Endothelial cell of umbilical vein (primary cell): ENCODE data around the gene MYDGF. TPM values are rescaled to one million over a fixed set of nuclear protein-coding genes. Genes with fewer than 3 reads are reported as not detected.

Experiments
- BruUV-seq: library from RNA; stranded (reverse); fragments of 400-500 nt; replicated peaks from 2 replicates; lab custom pipeline; 2021; lab: Mats Ljungman, UMichigan
- CTCF ChIA-PET: fragments of 300-600, 350-600 bp; sonication (Branson Sonifier 250); formaldehyde crosslinking; loops from one replicate; lab custom pipeline; 2021; ENCODE audit warnings: antibody characterized with exemption, inconsistent platforms; lab: Charles Lee
- POLR2A ChIA-PET: fragments of 300-600, 350-600 bp; sonication (Branson Sonifier 250); formaldehyde crosslinking; loops from one replicate; lab custom pipeline; 2021; ENCODE audit warnings: antibody characterized with exemption, inconsistent platforms; lab: Charles Lee
- DNase-seq: peaks from one replicate; pipeline ENCODE4 v3.0.0-alpha.2; 2011; ENCODE audit warnings: low read depth, low spot score
- FAIRE-seq: peaks from 2 replicates; lab custom pipeline; 2011; peaks lifted over from hg19 to GRCh38; lab: Jason Lieb, UNC
- H2AFZ ChIP-seq: 2 replicates; pipeline ENCODE4 v1.6.0; 2012; ENCODE audit warnings: low read depth, low read length, control low read depth, inconsistent platforms
- H3K27ac ChIP-seq: 2 replicates; pipeline ENCODE4 v1.5.1; 2011; ENCODE audit warnings: low read depth, mild to moderate bottlenecking, control low read depth, low read length, moderate library complexity; ENCODE audit not compliant: insufficient read depth
- H3K27me3 ChIP-seq, 2 experiments: 2 replicates each; pipeline versions ENCODE4 v1.6.0 to v1.6.1; 2011; ENCODE audit warnings: low read length in 2 of 2, mixed read lengths in 1 of 2; ENCODE audit not compliant: control insufficient read depth in 2 of 2, insufficient read depth in 2 of 2
- H3K36me3 ChIP-seq, 2 experiments: 2 replicates in 1 of 2; 3 replicates in 1 of 2; pipeline ENCODE4 v1.5.1; 2011; ENCODE audit warnings: low read length in 2 of 2, mild to moderate bottlenecking in 1 of 2, moderate library complexity in 1 of 2; ENCODE audit not compliant: control insufficient read depth in 2 of 2, insufficient read depth in 2 of 2; ENCODE audit errors: extremely low read depth in 1 of 2
- H3K4me1 ChIP-seq: 3 replicates; pipeline ENCODE4 v1.5.1; 2011; ENCODE audit warnings: mild to moderate bottlenecking, low read length; ENCODE audit not compliant: control insufficient read depth, insufficient read depth; ENCODE audit errors: extremely low read depth
- H3K4me2 ChIP-seq: 2 replicates; pipeline ENCODE4 v1.6.1; 2011; ENCODE audit warnings: low read length, control low read depth, mixed read lengths; ENCODE audit not compliant: insufficient read depth
- H3K4me3 ChIP-seq, 3 experiments: fragments of 200-600 bp in 1 of 3; sonication (generic), shearing (Covaris generic) in 1 of 3; replicated peaks in 1 of 3; 2 replicates each; pipeline ENCODE4 v1.5.1; 2011 to 2016; ENCODE audit warnings: control low read depth in 3 of 3, low read length in 3 of 3, mild to moderate bottlenecking in 2 of 3, inconsistent platforms in 1 of 3, low read depth in 1 of 3, moderate library complexity in 1 of 3; ENCODE audit not compliant: insufficient read depth in 1 of 3
- H3K79me2 ChIP-seq: 2 replicates; pipeline ENCODE4 v1.6.0; 2012; ENCODE audit warnings: low read length, inconsistent platforms; ENCODE audit not compliant: control insufficient read depth, insufficient read depth
- H3K9ac ChIP-seq: replicated peaks from 2 replicates; pipeline ENCODE3; 2011; ENCODE audit warnings: low read length, control low read depth; ENCODE audit not compliant: insufficient read depth; ENCODE audit errors: extremely low read depth
- H3K9me1 ChIP-seq: replicated peaks from 3 replicates; pipeline ENCODE4 v1.6.0; 2011; ENCODE audit warnings: mild to moderate bottlenecking, low read length; ENCODE audit not compliant: control insufficient read depth, insufficient read depth; ENCODE audit errors: extremely low read depth
- H3K9me3 ChIP-seq: replicated peaks from 2 replicates; pipeline ENCODE4 v1.5.1; 2012; ENCODE audit warnings: low read length, inconsistent platforms; ENCODE audit not compliant: control insufficient read depth, insufficient read depth
- H4K20me1 ChIP-seq: replicated peaks from 2 replicates; pipeline ENCODE3; 2011; ENCODE audit warnings: mild to moderate bottlenecking, low read length; ENCODE audit not compliant: control insufficient read depth, insufficient read depth; ENCODE audit errors: extremely low read depth
- EZH2 ChIP-seq: IDR thresholded peaks from 2 replicates; pipeline ENCODE4 v1.6.1; 2012; ENCODE audit warnings: borderline replicate concordance, low read depth, mild to moderate bottlenecking, moderate library complexity, low read length, inconsistent platforms; ENCODE audit not compliant: severe bottlenecking
- GATA2 ChIP-seq: IDR thresholded peaks from 2 replicates; pipeline ENCODE4 v1.7.0; 2011; ENCODE audit warnings: low read depth, mild to moderate bottlenecking, moderate library complexity, mixed read lengths, low read length; ENCODE audit not compliant: insufficient read length, insufficient read depth
- MYC ChIP-seq: IDR thresholded peaks from one replicate; pipeline ENCODE4 v1.6.1; 2011; ENCODE audit warnings: mild to moderate bottlenecking, low read depth, low read length
- dilution Hi-C: fragments of 300-500 bp; cut with MboI; formaldehyde crosslinking; loops from one replicate; pipeline ENCODE4 v1.15.0; 2019; ENCODE audit warnings: low sequenced_read_pairs; ENCODE audit not compliant: extremely low pct_ligation_motif_present
- intact Hi-C: fragments of 100-400 bp; cut with micrococcal nuclease; formaldehyde crosslinking; loops from one replicate; pipeline ENCODE4 v1.10.0; 2022
- polyA plus RNA-seq, 4 experiments: library from polyadenylated mRNA; depleted of rRNA in 3 of 4; stranded (reverse) in 3 of 4; unstranded in 1 of 4; fragments of >200 nt; gene quantifications; 2 replicates each; pipeline versions ENCODE4 v1.2.1 to v1.2.3, GENCODE V29; 2011 to 2012; ENCODE audit warnings: missing spikeins in 1 of 4
- total RNA-seq: library from RNA; stranded (reverse); gene quantifications from 2 replicates; pipeline ENCODE4 v1.2.3, GENCODE V29; 2021
- TF ChIP-seq, protein P1 (sequence below), 2 donors: IDR thresholded peaks; 1 replicate in 1 of 2; 2 replicates in 1 of 2; pipeline ENCODE4 v1.5.1; 2011; ENCODE audit warnings: low read length in 2 of 2, mild to moderate bottlenecking in 2 of 2, moderate library complexity in 2 of 2, control low read depth in 1 of 2, inconsistent platforms in 1 of 2, low read depth in 1 of 2; ENCODE audit not compliant: insufficient read depth in 1 of 2; ENCODE audit errors: extremely low read depth in 1 of 2
- TF ChIP-seq, protein P2 (sequence below): IDR thresholded peaks from 2 replicates; pipeline ENCODE4 v1.6.1; 2011; ENCODE audit not compliant: insufficient read depth, insufficient read length

The MYDGF gene
- total and polyA plus RNA-seq, 2 donors (not counting 3 experiments of a cell fraction or from before 2014, with no cell fraction given): 191 to 337 TPM

DNA sequence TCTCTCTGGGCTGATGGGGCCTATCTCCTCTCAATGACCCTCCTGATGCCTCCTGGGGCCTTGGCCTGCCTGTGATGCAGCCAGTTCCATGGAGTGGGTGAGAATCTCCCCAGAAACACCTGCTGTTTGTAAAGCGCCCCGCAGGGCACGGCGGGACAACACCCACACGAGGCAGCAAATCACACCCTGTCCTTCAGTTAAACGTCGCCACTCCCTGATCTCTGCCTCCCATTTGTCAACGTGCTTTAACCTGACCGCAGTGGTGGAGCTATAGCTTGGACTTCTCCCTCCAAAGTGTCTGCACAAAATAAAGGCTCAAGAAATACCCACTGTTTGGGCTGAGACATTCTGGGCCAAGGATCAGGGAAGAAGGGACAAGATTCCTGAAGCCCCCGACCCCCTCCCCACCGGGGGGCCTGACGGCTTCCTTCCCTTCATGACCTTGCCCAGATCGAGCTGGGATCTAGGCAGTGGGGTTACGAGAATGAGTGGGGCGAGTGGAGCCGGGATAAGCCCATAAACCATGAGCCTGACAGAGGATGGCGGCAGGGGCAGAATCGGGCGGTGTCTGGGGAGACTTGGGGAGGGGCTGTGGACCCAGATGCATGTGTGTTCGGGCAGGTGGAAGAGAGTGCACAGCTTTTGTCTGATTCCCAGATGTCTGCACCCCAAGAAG, 8.0 kb downstream of the MYDGF start:
- Histone ChIP-seq H3K27ac (no peak overlapping the region), H3K4me1 (no peaks in the 10 kb centered on the region), H2AFZ (no peak overlapping the region), H3K4me3 (no peak overlapping the region), H3K27me3 (no peaks in the 10 kb centered on the region), H3K9ac (no peak overlapping the region), H3K4me2 (no peak overlapping the region), H4K20me1 (no peaks in the 10 kb centered on the region), H3K36me3 (peaks cover 10 to 43% of the 10 kb centered on the region in 2 experiments), H3K79me2 (peaks cover 21% of the 10 kb centered on the region), H3K9me1 (no peaks in the 10 kb centered on the region), H3K9me3 (no peaks in the 10 kb centered on the region)
- DNase-seq (no peak), FAIRE-seq (no peak)
- BruUV-seq: no TSS peak
- intact Hi-C loops (no loop called here), dilution Hi-C loops (no loop called here)
- ChIA-PET CTCF (no interaction called here), POLR2A (no interaction called here)
- no peak for TF ChIP-seq GATA2
- no peak for TF ChIP-seq MYC
- TF ChIP-seq, protein P1, sequence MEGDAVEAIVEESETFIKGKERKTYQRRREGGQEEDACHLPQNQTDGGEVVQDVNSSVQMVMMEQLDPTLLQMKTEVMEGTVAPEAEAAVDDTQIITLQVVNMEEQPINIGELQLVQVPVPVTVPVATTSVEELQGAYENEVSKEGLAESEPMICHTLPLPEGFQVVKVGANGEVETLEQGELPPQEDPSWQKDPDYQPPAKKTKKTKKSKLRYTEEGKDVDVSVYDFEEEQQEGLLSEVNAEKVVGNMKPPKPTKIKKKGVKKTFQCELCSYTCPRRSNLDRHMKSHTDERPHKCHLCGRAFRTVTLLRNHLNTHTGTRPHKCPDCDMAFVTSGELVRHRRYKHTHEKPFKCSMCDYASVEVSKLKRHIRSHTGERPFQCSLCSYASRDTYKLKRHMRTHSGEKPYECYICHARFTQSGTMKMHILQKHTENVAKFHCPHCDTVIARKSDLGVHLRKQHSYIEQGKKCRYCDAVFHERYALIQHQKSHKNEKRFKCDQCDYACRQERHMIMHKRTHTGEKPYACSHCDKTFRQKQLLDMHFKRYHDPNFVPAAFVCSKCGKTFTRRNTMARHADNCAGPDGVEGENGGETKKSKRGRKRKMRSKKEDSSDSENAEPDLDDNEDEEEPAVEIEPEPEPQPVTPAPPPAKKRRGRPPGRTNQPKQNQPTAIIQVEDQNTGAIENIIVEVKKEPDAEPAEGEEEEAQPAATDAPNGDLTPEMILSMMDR (IDR thresholded peaks at IDR 0.05; ENCODE audit: extremely low read depth in 1 of 2, insufficient read depth in 1 of 2, low read depth in 1 of 2, low read length in 2 of 2): no peak
- TF ChIP-seq, protein P2, sequence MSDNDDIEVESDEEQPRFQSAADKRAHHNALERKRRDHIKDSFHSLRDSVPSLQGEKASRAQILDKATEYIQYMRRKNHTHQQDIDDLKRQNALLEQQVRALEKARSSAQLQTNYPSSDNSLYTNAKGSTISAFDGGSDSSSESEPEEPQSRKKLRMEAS: no peak
- no peak for TF ChIP-seq EZH2
